Activated CD4-positive, alpha-beta T cell treated with anti-CD3 and anti-CD28 coated beads, Interleukin-2, amount 10 ng/mL, durations not matched to agents 7 days and 5 days (primary cell): ENCODE results near the gene PDE4C. TPM values are rescaled to one million over a fixed set of nuclear protein-coding genes. Genes with fewer than 3 reads are reported as not detected.
"Not testable (repeated sequence)": the region's sequence is repeated elsewhere in the genome, so short reads cannot be mapped to it uniquely, and the experiment has no call there.

Experiments
- CTCF ChIA-PET: fragments of 350-600 bp; sonication (Branson Sonifier 250); formaldehyde crosslinking; loops from one replicate; lab custom pipeline; 2021; ENCODE audit warnings: antibody characterized with exemption; lab: Charles Lee
- POLR2A ChIA-PET: fragments of 350-600 bp; sonication (Branson Sonifier 250); formaldehyde crosslinking; loops from one replicate; lab custom pipeline; 2021; ENCODE audit warnings: antibody characterized with exemption; lab: Charles Lee
- DNase-seq: peaks from one replicate; pipeline ENCODE4 v3.0.0-alpha.2; 2020
- H3K27ac Mint-ChIP-seq: one replicate; pipeline ENCODE4 v1.8.0; 2021; ENCODE audit warnings: mild to moderate bottlenecking, moderate library complexity, mixed read lengths
- H3K27me3 Mint-ChIP-seq: one replicate; pipeline ENCODE4 v1.8.0; 2021; ENCODE audit warnings: mixed read lengths
- H3K36me3 Mint-ChIP-seq: one replicate; pipeline ENCODE4 v1.8.0; 2021; ENCODE audit warnings: low read depth, mixed read lengths
- H3K4me1 Mint-ChIP-seq: one replicate; pipeline ENCODE4 v1.8.0; 2021; ENCODE audit warnings: mixed read lengths
- H3K4me3 Mint-ChIP-seq: one replicate; pipeline ENCODE4 v1.8.0; 2021; ENCODE audit warnings: mild to moderate bottlenecking, moderate library complexity, mixed read lengths
- H3K9me3 Mint-ChIP-seq: one replicate; pipeline ENCODE4 v1.8.0; 2021; ENCODE audit warnings: mixed read lengths
- total RNA-seq, 2 experiments: library from RNA; stranded (reverse); gene quantifications; one replicate each; pipeline ENCODE4 v1.2.3, GENCODE V29; 2021

Gene PDE4C
- total RNA-seq, 2 experiments from 2014 or later, result 0.15 TPM; not detected in 1

DNA sequence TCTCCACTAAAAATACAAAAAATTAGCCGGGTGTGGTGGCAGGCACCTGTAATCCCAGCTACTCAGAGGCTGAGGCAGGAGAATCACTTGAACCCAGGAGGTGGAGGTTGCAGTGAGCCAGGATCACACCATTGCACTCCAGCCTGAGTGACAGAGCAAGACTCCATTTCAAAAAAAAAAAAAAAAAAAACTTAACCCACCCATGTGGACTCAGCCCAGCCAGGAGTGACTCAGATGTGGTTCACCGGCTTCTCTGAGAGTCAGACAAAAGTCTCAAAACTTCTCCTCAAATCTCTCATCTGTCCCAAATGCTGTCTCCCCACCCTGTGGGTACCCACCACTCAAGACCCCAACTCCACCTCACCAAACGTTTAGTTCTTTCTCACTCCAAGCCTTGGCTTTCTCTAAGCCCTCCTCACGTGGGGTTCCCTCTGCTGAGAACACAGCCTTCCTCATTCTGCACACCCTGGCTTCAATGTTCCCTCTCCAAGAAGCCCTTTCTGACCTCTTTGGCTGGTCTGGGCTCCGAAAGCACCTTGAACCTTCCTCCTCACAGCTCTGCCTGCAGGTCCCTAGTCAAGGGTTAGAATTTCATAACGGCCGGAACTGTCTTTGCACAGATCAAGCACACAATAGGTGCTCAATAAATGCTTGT, 11.3 kb downstream of the PDE4C start:
- POLR2A ChIA-PET, result no interaction called here
- Mint-ChIP-seq H3K4me3 (no peak overlapping the region), H3K27me3 (peaks cover 6% of the 10 kb centered on the region), H3K9me3 (no peaks in the 10 kb centered on the region), H3K36me3 (no peaks in the 10 kb centered on the region), H3K4me1 (peaks cover 6% of the 10 kb centered on the region), H3K27ac (no peak overlapping the region)
- CTCF ChIA-PET, result interaction anchor here (1.3 to 1.5 kb wide), 3 partner anchors 9 to 107 kb away, joined by 3 read pairs; no protein-coding TSS in a partner anchor
- DNase-seq, result no peak

DNA sequence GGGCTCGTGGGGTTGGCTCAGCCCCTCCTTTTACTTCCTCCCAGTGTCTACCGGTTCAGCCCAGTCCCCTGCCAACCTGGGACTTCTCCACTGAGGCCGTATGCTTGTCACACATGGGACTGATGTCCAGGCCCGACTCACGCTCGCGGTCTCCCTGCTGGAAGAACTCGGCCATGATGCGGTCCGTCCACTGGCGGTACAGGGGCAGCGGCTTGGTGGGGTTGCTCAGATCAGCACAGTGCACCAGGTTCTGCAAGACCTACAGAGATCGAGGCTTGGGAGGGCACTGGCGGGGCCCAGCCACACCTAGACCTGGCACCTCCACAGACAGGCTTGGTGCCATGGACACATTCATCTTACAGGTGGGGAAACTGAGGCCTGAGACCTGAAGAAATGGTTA, 14.6 kb downstream of the PDE4C start:
- H3K4me3 Mint-ChIP-seq, result no peak overlapping the region
- no peaks in the 10 kb centered on the region for H3K36me3 Mint-ChIP-seq
- ChIA-PET POLR2A (no interaction called here), CTCF (interaction anchor here (1.0 kb wide), 2 partner anchors 40 to 109 kb away, joined by 3 to 4 read pairs; no protein-coding TSS in a partner anchor)
- no peak overlapping the region for H3K27ac Mint-ChIP-seq
- H3K4me1 Mint-ChIP-seq, result peaks cover 7% of the 10 kb centered on the region
- peaks cover 7% of the 10 kb centered on the region for H3K27me3 Mint-ChIP-seq
- no peaks in the 10 kb centered on the region for H3K9me3 Mint-ChIP-seq
- no peak for DNase-seq

DNA sequence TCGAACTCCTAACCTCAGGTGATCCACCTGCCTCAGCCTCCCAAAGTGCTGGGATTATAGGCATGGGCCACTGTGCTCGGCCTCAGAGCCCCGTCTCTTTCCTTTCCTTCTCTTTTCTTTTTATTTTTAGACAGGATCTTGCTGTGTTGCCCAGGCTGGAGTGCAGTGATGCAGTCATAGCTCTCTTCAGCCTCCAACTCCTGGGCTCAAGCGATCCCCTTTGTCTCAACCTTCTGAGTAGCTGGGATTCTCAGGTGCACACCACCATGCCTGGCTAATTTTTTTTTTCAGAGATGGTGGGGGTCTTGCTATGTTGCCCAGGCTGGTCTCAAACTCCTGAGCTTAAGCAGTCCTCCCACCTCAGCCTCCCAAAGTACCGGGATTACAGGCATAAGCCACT, 16.3 kb downstream of the PDE4C start:
- DNase-seq, POLR2A ChIA-PET, H3K4me3 Mint-ChIP-seq, H3K27me3 Mint-ChIP-seq, H3K36me3 Mint-ChIP-seq, H3K27ac Mint-ChIP-seq, H3K4me1 Mint-ChIP-seq, H3K9me3 Mint-ChIP-seq: not testable (repeated sequence)
- CTCF ChIA-PET, result interaction anchor here (0.6 to 4.3 kb wide), 9 partner anchors 14 to 432 kb away, joined by 3 to 21 read pairs (median 4); no protein-coding TSS in a partner anchor

DNA sequence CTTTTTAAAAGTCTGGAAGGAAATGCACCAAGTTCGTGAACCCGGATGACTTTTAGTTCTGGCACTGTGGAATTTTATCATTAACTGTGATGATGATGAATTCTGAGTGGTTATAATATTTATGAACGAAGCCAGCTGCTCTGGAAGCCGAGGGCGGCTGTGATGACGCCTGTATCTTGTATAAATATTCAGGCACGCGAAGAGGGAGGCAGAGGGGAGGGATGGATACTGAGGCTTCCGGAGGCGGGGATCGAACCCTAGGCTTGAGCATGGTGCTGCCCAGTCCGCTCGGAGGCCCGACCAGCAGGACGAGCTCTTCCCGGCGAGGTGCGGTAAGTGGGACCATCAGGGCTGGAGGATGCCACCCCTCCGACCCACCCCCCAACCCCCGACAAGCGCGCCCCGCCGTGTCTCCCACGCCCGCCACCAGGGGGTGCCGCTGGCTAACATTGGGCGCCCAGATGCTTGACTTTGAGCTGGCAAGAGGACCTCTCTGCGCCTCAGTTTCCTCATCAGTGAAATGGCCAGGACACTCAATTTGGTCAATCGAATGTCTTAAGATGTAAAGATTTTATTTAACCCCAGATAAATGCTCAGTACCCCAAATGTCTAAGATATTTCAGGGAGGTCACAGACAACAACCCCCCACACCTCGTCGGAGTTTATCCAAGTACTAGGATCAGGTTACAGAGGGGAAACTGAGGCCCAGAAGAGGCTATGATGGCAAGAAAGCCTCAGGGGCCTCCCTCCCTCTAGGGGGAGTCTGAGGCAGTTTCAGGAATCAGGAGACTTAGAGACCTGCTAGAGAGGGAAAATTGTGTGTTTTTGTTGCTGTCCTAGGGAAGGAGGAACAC, 17.9 kb downstream of the PDE4C start:
- Mint-ChIP-seq H3K9me3 (no peaks in the 10 kb centered on the region), H3K4me3 (no peak overlapping the region), H3K36me3 (no peaks in the 10 kb centered on the region), H3K27ac (no peak overlapping the region), H3K4me1 (peaks cover 10% of the 10 kb centered on the region), H3K27me3 (peaks cover 7% of the 10 kb centered on the region)
- ChIA-PET POLR2A (no interaction called here), CTCF (interaction anchor here (0.6 to 4.3 kb wide), 14 partner anchors 8 to 202 kb away, joined by 3 to 21 read pairs (median 3); partner anchors contain the start of gene JUND)
- DNase-seq, result peak; percentile 54

DNA sequence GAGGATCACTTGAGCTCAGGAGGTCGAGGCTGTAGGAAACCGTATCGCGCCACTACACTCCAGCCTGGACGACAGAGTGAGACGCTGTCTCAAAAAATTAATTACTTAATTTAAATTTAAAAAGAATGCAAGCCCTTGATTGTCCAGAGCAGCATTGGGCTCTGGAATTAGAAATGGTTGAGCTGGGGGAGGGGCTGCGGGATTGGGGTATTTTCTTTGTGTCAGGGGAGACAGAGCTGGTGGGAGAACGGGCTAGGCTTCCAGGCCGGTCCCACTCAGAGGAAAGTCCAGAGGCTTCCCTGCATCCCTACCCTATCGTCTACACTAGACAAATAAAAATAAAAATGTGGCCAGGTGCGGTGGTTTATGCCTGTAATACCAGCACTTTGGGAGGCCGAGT, 20.2 kb downstream of the PDE4C start:
- H3K27me3 Mint-ChIP-seq, result peaks cover 7% of the 10 kb centered on the region
- no peak for DNase-seq
- no peak overlapping the region for H3K4me3 Mint-ChIP-seq
- H3K9me3 Mint-ChIP-seq, result no peaks in the 10 kb centered on the region
- no peak overlapping the region for H3K27ac Mint-ChIP-seq
- peaks cover 5% of the 10 kb centered on the region for H3K36me3 Mint-ChIP-seq
- POLR2A ChIA-PET, result no interaction called here
- peaks cover 23% of the 10 kb centered on the region for H3K4me1 Mint-ChIP-seq
- CTCF ChIA-PET, result interaction anchor here (0.6 to 3.0 kb wide), 10 partner anchors 8 to 341 kb away, joined by 3 to 14 read pairs (median 3); partner anchors contain the start of genes GDF15 and SSBP4

DNA sequence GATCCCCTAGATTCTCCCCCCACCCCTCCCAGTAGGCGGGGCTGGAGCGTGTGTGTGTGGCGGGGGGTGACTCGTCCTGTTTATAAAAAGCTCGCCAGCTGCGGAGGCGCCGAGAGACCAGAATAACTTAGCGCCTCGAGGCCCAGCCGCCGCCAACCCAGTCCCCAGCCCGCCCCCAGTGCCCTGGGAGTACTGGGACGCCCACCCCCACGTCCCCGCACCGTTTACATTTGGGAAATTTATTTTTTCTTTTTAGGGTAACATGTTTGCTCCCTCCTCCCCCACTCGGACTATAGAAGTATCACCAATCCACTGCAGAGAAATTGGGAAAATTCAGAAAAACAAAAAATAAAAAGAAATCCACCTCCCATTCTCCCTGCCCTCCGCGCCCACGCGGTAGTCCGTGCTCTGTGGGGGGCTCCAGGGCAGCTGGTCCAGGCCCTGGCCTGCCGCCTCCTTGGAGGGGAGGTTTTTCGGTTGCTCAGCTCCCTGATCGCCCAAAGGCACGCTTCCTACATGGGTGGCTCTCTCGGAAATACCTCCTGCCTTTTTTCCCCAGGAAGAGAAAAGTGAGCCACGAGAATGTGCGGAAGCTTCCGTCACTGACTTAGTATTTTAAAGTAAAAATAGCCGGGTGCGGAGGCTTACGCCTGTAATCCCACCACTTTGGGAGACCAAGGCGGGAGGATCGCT, 20.9 kb downstream of the PDE4C start:
- H3K27me3 Mint-ChIP-seq, result peaks cover 6% of the 10 kb centered on the region
- peaks cover 5% of the 10 kb centered on the region for H3K36me3 Mint-ChIP-seq
- ChIA-PET CTCF (interaction anchor here (0.6 to 3.0 kb wide), 13 partner anchors 9 to 342 kb away, joined by 3 to 14 read pairs (median 3); partner anchors contain the start of genes GDF15 and SSBP4), POLR2A (interaction anchor here (0.6 kb wide), 1 partner anchor 26 kb away, joined by 3 read pairs; no protein-coding TSS in a partner anchor)
- H3K4me1 Mint-ChIP-seq, result peaks cover 23% of the 10 kb centered on the region
- H3K4me3 Mint-ChIP-seq, result peak overlapping the region; percentile 94
- DNase-seq, result peak; percentile 62
- peak overlapping the region; percentile 98 for H3K27ac Mint-ChIP-seq
- no peaks in the 10 kb centered on the region for H3K9me3 Mint-ChIP-seq

DNA sequence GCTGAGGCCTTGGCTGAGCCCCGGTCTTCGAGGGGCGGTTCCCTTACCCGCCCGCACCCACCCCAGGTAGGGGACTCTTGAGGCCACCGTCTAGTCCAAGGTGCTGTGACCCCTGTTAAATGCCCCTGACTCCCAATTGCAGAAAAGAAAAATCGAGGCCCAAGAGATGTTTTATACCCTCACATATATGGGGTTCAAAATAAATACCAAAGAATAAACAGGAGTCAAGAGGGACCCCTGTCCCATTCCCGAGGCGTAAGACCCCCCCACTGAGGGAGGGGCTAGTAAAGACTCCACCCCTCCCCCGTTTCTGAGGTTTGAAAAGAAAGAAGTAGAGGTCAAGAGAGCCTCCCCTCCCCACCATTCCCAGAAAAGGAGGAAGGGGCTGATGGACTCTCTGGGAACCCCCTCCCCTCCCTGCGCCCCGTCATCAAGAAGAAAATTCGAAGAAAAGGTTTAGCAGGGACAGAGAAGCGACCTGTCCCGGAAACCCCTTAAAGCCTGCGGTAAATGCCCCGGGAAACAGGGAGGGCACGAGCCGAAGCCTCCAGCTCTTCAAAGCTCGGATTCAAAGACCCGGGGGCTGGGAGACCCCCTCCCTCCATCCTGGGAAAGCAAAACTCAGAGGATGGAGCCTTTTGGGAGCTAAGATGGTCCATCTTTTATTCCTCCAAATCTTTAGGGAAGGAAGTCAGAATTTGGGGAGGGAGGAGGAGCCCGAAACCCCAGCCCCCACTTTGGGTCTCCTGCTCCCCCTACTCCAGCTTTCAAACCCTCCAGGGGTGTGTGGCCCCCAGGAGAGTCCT, 21.6 kb downstream of the PDE4C start:
- CTCF ChIA-PET, result interaction anchor here (0.6 to 3.0 kb wide), 12 partner anchors 10 to 160 kb away, joined by 3 to 14 read pairs (median 4); no protein-coding TSS in a partner anchor
- peaks cover 23% of the 10 kb centered on the region for H3K4me1 Mint-ChIP-seq
- DNase-seq, result no peak

DNA sequence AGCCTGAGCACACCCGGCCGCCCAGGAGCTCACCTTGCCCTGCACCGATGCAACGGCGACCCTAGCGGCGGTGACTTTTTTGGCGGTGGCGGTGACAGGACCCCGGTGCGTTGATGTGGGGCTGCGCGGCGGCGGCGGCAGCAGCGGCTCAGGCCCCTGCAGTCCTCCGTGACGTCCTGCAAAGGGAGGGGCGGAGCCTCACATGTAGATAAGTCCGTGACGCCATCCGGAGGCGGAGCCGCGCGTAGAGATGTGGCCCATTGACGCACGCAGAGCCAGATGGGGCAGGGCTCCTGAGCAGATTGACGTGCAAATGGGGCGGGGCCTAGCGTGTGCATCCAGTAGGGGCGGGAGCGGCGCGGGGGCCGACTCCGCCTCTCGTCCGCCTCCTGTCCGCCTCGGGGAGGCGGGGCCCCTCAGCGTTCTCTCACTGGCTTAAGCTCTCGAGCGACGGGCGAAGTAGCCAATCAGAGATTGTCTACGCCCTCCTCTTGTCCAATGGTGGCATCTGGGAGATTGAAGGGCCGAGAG, 22.3 kb downstream of the PDE4C start, which contains the start of gene RAB3A:
Gene RAB3A (minus strand): TSS at position 180 of the 531 bp plus-strand sequence. CDS start 1,302 bp downstream, outside the sequence.
- peak within 1 kb of the TSS; percentile 98 for H3K27ac Mint-ChIP-seq
- DNase-seq, result peak; percentile 100
- CTCF ChIA-PET, result interaction anchor here (0.6 to 3.0 kb wide), 6 partner anchors 9 to 161 kb away, joined by 3 to 14 read pairs (median 4); no protein-coding TSS in a partner anchor
- POLR2A ChIA-PET, result interaction anchor here (0.6 kb wide), 1 partner anchor 59 kb away, joined by 4 read pairs; no protein-coding TSS in a partner anchor
- H3K4me3 Mint-ChIP-seq, result peak within 1 kb of the TSS; percentile 94
- peaks cover 23% of the 10 kb centered on the region for H3K4me1 Mint-ChIP-seq
- H3K36me3 Mint-ChIP-seq, result peaks cover 5% of the 10 kb centered on the region
- H3K27me3 Mint-ChIP-seq, result peaks cover 4% of the 10 kb centered on the region
- no peaks in the 10 kb centered on the region for H3K9me3 Mint-ChIP-seq

More for the DNA sequence above, 21.6 kb downstream of the PDE4C start:
- POLR2A ChIA-PET, result interaction anchor here (0.6 kb wide), 1 partner anchor 27 kb away, joined by 3 read pairs; no protein-coding TSS in a partner anchor
- Mint-ChIP-seq H3K36me3 (peaks cover 5% of the 10 kb centered on the region), H3K9me3 (no peaks in the 10 kb centered on the region), H3K27ac (peak overlapping the region; percentile 98), H3K27me3 (peaks cover 4% of the 10 kb centered on the region), H3K4me3 (peak overlapping the region; percentile 94)

DNA sequence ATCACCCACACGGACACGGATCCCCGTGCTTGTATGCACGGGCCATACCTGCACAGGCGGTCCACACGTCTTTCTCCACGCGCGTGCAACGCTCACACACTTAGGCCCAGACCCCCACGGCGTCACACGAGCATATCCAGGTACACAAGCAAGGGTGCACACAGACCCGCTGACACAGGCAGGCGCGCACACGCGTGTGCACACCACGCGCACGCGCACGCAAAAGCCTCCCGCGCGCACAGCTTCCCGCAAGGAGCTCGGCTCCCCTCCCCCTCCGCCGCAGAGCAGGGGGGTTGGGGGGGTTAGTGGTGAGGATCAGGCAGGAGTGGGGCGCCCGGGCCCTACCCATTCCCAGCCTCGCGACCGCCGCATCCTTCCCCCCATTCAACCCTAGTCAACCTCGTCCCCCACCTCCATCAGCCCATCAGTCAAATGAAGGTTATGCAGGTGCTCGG, 22.8 kb downstream of the PDE4C start:
- peaks cover 8% of the 10 kb centered on the region for H3K36me3 Mint-ChIP-seq
- ChIA-PET POLR2A (interaction anchor here (0.6 kb wide), 1 partner anchor 59 kb away, joined by 4 read pairs; no protein-coding TSS in a partner anchor), CTCF (interaction anchor here (0.6 to 3.0 kb wide), 4 partner anchors 9 to 215 kb away, joined by 3 to 14 read pairs (median 4); partner anchors contain the start of gene SSBP4)
- peaks cover 23% of the 10 kb centered on the region for H3K4me1 Mint-ChIP-seq
- peak overlapping the region; percentile 93 for H3K27ac Mint-ChIP-seq
- no peaks in the 10 kb centered on the region for H3K9me3 Mint-ChIP-seq
- DNase-seq, result peak; percentile 59
- H3K4me3 Mint-ChIP-seq, result peak overlapping the region; percentile 94
- H3K27me3 Mint-ChIP-seq, result peaks cover 4% of the 10 kb centered on the region

DNA sequence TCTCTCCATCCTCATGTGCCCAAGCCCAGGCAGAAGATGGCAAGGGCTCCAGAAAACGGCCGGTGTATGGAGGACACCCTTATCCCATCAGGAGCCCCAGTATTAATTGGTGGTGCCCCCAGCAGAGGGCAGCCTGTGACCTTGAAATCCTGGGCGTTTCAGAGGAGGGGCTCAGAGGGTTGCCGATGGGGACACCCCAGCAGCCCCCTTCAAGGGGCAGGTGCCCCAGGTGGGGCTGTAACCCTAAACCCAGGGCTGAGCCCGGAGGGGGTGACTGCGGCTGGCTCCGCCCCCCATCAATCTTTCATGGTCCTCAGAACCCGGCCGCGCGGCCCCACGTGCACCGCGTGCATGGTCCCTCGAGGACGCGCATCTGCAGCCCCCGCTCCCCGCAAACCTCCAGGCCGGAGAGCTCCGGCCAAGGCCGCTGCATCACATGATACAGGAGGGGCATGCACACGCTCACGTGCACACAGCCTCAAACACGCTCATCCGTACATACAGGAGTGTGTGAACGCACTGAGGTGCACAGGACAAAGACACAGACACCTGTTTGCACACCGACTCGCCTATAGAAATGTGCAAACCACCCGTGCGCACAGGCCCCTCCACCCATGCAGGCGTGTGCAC, 23.3 kb downstream of the PDE4C start:
- peak overlapping the region; percentile 94 for H3K4me3 Mint-ChIP-seq
- ChIA-PET CTCF (interaction anchor here (0.6 to 1.4 kb wide), 2 partner anchors 8 to 216 kb away, joined by 3 to 4 read pairs; partner anchors contain the start of gene SSBP4), POLR2A (interaction anchor here (0.6 kb wide), 1 partner anchor 58 kb away, joined by 4 read pairs; no protein-coding TSS in a partner anchor)
- H3K27me3 Mint-ChIP-seq, result peaks cover 4% of the 10 kb centered on the region
- DNase-seq, result peak; percentile 47
- no peaks in the 10 kb centered on the region for H3K9me3 Mint-ChIP-seq
- peaks cover 23% of the 10 kb centered on the region for H3K4me1 Mint-ChIP-seq
- H3K36me3 Mint-ChIP-seq, result peaks cover 8% of the 10 kb centered on the region
- peak overlapping the region; percentile 93 for H3K27ac Mint-ChIP-seq
